ENCODE measurements around the gene SP8. TPM values are rescaled to one million over a fixed set of nuclear protein-coding genes. Genes with fewer than 3 reads are reported as not detected.

Gene SP8
- total RNA-seq, 2 donors from 2014 or later, result not detected

DNA sequence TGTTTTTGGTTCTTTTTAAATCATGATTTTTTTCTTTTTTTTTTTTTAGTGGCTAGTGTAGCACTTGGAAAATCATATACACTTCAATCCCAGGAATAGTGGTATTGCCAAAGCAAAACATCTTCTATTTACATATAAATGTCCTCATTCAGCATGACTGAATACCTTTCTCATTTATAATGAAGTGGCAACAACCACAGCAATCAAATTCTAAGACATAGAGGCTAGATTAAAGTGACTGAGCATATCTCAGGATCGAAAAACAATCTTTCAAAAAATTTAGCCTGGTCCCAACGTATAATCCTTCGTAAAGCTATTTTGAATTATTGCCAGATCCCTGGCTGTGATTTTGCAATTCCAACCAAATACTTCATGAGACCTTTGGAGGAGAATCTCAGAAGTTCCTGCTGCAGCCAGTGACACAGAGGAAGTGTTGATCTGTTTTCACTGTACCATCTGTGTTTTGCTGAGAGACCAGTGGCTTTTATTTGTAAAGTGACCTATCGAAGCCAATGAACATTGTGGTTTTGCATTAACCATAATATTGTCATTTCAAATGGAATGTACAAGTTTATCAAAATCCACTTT, 29.8 kb upstream of the SP8 start:
- Histone ChIP-seq H3K27ac (no peak overlapping the region), H3K27me3 (replicated peaks; ENCODE audit: insufficient read depth) (no peaks in the 10 kb centered on the region), H3K4me3 (no peak overlapping the region), H3K9me3 (no peaks in the 10 kb centered on the region), H3K4me1 (ENCODE audit: control insufficient read depth in 1 of 2, low read depth in 2 of 2) (no peaks in the 10 kb centered on the region), H3K36me3 (no peaks in the 10 kb centered on the region)
- no peak for TF ChIP-seq CTCF (IDR thresholded peaks at IDR 0.05)
- DNase-seq (ENCODE audit: low spot score) (no peak), ATAC-seq (ENCODE audit: insufficient number of reproducible peaks, low FRiP score, low read depth) (no peak)

DNA sequence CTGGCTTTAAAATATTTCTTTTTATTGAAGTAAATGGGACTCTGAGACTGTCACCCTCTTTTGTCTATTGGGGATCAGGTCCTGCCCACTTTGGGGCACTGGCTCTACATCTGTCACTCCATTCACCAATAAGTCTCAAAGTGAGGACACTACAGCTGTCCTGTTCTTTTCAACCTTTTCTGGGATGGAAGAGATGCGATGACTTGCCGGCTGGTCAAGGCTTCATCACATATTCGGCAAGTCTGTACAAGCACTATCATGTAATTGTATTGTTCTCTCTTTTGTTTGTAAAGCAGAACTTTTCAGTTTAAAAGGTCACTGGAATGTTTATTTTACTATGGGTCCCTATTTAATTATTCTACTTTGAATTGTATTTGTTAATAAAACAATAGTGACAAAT, 17.7 kb upstream of the SP8 start:
- H3K4me1 ChIP-seq (ENCODE audit: control insufficient read depth in 1 of 2, low read depth in 2 of 2), result no peaks in the 10 kb centered on the region
- H3K27ac ChIP-seq, result no peak overlapping the region
- peaks cover 4% of the 10 kb centered on the region for H3K9me3 ChIP-seq
- H3K36me3 ChIP-seq, result no peaks in the 10 kb centered on the region
- no peak for TF ChIP-seq CTCF (IDR thresholded peaks at IDR 0.05)
- ATAC-seq (ENCODE audit: insufficient number of reproducible peaks, low FRiP score, low read depth) (no peak), DNase-seq (ENCODE audit: low spot score) (no peak)
- H3K4me3 ChIP-seq, result no peak overlapping the region
- H3K27me3 ChIP-seq (replicated peaks; ENCODE audit: insufficient read depth), result no peaks in the 10 kb centered on the region

DNA sequence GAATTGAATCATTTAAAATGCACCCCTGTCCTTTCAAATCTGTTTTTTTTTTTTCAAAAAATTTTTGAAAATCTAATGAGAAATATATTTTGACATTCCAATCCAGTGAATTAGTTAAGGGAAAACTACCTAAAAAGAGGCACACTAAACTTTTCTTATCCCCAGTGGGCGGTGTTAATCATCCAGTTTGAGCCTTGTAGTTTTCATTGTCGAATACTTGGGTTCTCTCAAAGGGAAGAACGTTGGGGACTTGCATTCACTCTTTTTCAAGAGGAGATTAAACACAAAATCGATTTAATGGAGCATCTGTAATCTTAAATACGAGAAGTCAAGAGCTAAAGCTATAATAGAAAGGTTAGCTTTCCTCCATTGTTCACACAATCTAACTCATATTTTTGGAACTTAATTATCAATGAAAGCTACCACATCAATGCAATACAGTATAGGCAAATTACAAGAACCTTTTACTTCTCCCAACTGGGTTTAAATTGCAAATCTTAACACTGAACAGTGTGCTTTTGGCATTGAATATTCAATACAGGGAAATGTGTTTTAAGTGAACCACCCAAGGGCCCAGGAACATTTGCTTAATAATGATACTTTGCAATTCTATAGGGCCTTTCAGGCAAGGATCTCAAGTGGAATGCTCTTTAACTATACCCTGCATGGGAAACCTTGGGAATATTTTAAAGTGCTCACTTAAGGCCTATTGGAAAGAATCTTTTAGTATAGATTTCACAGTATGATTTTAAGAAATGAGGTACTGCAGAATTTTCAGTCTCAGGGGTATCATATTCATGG, 13.1 kb upstream of the SP8 start:
- no peak overlapping the region for H3K27ac ChIP-seq
- TF ChIP-seq CTCF (IDR thresholded peaks at IDR 0.05), result no peak
- H3K27me3 ChIP-seq (replicated peaks; ENCODE audit: insufficient read depth), result peaks cover 11% of the 10 kb centered on the region
- H3K9me3 ChIP-seq, result no peaks in the 10 kb centered on the region
- ATAC-seq (ENCODE audit: insufficient number of reproducible peaks, low FRiP score, low read depth), result no peak
- peaks cover 0 to 13% of the 10 kb centered on the region in 2 donors for H3K4me1 ChIP-seq (ENCODE audit: control insufficient read depth in 1 of 2, low read depth in 2 of 2)
- DNase-seq (ENCODE audit: low spot score), result no peak
- H3K36me3 ChIP-seq, result no peaks in the 10 kb centered on the region
- no peak overlapping the region for H3K4me3 ChIP-seq

GRCh38 chr7:20798694-20799121, 12.0 kb upstream of the SP8 start:
- Histone ChIP-seq H3K27me3 (replicated peaks; ENCODE audit: insufficient read depth) (peaks cover 17% of the 10 kb centered on the region), H3K36me3 (no peaks in the 10 kb centered on the region), H3K4me3 (peak overlapping the region; percentile 69), H3K9me3 (no peaks in the 10 kb centered on the region), H3K4me1 (ENCODE audit: control insufficient read depth in 1 of 2, low read depth in 2 of 2) (peaks cover 0 to 13% of the 10 kb centered on the region in 2 donors), H3K27ac (no peak overlapping the region)
- ATAC-seq (ENCODE audit: insufficient number of reproducible peaks, low FRiP score, low read depth) (no peak), DNase-seq (ENCODE audit: low spot score) (no peak)
- no peak for TF ChIP-seq CTCF (IDR thresholded peaks at IDR 0.05)

- no peaks in the 10 kb centered on the region for H3K9me3 ChIP-seq
- no peak for TF ChIP-seq CTCF (IDR thresholded peaks at IDR 0.05)
- no peak overlapping the region for H3K27ac ChIP-seq
- ATAC-seq (ENCODE audit: insufficient number of reproducible peaks, low FRiP score, low read depth), result no peak
- H3K27me3 ChIP-seq (replicated peaks; ENCODE audit: insufficient read depth), result peaks cover 22% of the 10 kb centered on the region
- H3K4me3 ChIP-seq, result peak overlapping the region; percentile 69
- H3K36me3 ChIP-seq, result no peaks in the 10 kb centered on the region
- H3K4me1 ChIP-seq (ENCODE audit: control insufficient read depth in 1 of 2, low read depth in 2 of 2), result peaks cover 0 to 13% of the 10 kb centered on the region in 2 donors
- no peak for DNase-seq (ENCODE audit: low spot score)
Measured at GRCh38 chr7:20798081-20798693, 11.5 kb upstream of the SP8 start.
